ENCODE results near the gene GTF2IRD2.
"Not testable (repeated sequence)": the region's sequence is repeated elsewhere in the genome, so short reads cannot be mapped to it uniquely, and the experiment has no call there.

DNA sequence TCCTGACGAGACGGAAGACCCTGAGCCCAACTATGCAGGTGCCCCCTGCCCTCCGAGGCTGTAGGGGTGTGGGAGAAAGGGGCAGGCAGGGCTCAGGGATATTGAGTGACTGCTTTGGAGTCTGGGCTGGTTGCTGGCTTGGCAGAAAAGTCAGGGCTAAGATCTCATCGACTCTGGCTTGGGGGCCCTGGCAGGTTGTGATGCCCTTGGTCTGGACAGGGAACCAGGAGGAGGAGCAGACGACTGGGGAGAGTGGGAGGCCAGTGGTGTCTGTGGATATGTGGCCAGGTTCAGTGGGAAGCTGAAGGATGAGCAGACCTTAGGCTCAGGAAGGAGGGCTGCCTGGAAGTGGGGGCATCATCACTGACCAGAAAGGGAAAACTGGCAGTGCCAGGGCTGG lies 67.8 kb downstream of the GTF2IRD2 start:
- TF ChIP-seq, protein P1, sequence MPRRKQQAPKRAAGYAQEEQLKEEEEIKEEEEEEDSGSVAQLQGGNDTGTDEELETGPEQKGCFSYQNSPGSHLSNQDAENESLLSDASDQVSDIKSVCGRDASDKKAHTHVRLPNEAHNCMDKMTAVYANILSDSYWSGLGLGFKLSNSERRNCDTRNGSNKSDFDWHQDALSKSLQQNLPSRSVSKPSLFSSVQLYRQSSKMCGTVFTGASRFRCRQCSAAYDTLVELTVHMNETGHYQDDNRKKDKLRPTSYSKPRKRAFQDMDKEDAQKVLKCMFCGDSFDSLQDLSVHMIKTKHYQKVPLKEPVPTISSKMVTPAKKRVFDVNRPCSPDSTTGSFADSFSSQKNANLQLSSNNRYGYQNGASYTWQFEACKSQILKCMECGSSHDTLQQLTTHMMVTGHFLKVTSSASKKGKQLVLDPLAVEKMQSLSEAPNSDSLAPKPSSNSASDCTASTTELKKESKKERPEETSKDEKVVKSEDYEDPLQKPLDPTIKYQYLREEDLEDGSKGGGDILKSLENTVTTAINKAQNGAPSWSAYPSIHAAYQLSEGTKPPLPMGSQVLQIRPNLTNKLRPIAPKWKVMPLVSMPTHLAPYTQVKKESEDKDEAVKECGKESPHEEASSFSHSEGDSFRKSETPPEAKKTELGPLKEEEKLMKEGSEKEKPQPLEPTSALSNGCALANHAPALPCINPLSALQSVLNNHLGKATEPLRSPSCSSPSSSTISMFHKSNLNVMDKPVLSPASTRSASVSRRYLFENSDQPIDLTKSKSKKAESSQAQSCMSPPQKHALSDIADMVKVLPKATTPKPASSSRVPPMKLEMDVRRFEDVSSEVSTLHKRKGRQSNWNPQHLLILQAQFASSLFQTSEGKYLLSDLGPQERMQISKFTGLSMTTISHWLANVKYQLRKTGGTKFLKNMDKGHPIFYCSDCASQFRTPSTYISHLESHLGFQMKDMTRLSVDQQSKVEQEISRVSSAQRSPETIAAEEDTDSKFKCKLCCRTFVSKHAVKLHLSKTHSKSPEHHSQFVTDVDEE (CRISPR knock-in tag; IDR thresholded peaks at IDR 0.05) = not testable (repeated sequence)
- TF ChIP-seq, protein P2, sequence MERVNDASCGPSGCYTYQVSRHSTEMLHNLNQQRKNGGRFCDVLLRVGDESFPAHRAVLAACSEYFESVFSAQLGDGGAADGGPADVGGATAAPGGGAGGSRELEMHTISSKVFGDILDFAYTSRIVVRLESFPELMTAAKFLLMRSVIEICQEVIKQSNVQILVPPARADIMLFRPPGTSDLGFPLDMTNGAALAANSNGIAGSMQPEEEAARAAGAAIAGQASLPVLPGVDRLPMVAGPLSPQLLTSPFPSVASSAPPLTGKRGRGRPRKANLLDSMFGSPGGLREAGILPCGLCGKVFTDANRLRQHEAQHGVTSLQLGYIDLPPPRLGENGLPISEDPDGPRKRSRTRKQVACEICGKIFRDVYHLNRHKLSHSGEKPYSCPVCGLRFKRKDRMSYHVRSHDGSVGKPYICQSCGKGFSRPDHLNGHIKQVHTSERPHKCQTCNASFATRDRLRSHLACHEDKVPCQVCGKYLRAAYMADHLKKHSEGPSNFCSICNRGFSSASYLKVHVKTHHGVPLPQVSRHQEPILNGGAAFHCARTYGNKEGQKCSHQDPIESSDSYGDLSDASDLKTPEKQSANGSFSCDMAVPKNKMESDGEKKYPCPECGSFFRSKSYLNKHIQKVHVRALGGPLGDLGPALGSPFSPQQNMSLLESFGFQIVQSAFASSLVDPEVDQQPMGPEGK (CRISPR knock-in tag; IDR thresholded peaks at IDR 0.05; ENCODE audit: borderline replicate concordance) = not testable (repeated sequence)
- TF ChIP-seq SNAI2 (CRISPR knock-in tag; IDR thresholded peaks at IDR 0.05); ZNF565 (CRISPR knock-in tag; conservative IDR thresholded peaks at IDR 0.05; ENCODE audit: low read depth); TCF4 (CRISPR knock-in tag; IDR thresholded peaks at IDR 0.05; ENCODE audit: borderline replicate concordance); ZFP30 (CRISPR knock-in tag; IDR thresholded peaks at IDR 0.05); GLIS3 (CRISPR knock-in tag; IDR thresholded peaks at IDR 0.05); BACH2 (CRISPR knock-in tag; IDR thresholded peaks at IDR 0.05; ENCODE audit: borderline replicate concordance); ARNTL (CRISPR knock-in tag; IDR thresholded peaks at IDR 0.05; ENCODE audit: borderline replicate concordance, low read depth); ZNF70 (CRISPR knock-in tag; IDR thresholded peaks at IDR 0.05): not testable (repeated sequence)
- TF ChIP-seq, protein P3, sequence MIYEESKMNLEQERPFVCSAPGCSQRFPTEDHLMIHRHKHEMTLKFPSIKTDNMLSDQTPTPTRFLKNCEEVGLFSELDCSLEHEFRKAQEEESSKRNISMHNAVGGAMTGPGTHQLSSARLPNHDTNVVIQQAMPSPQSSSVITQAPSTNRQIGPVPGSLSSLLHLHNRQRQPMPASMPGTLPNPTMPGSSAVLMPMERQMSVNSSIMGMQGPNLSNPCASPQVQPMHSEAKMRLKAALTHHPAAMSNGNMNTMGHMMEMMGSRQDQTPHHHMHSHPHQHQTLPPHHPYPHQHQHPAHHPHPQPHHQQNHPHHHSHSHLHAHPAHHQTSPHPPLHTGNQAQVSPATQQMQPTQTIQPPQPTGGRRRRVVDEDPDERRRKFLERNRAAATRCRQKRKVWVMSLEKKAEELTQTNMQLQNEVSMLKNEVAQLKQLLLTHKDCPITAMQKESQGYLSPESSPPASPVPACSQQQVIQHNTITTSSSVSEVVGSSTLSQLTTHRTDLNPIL (CRISPR knock-in tag; IDR thresholded peaks at IDR 0.05; ENCODE audit: low read depth) = not testable (repeated sequence)
- TF ChIP-seq, protein P4, sequence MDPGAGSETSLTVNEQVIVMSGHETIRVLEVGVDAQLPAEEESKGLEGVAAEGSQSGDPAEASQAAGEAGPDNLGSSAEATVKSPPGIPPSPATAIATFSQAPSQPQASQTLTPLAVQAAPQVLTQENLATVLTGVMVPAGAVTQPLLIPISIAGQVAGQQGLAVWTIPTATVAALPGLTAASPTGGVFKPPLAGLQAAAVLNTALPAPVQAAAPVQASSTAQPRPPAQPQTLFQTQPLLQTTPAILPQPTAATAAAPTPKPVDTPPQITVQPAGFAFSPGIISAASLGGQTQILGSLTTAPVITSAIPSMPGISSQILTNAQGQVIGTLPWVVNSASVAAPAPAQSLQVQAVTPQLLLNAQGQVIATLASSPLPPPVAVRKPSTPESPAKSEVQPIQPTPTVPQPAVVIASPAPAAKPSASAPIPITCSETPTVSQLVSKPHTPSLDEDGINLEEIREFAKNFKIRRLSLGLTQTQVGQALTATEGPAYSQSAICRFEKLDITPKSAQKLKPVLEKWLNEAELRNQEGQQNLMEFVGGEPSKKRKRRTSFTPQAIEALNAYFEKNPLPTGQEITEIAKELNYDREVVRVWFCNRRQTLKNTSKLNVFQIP (CRISPR knock-in tag; IDR thresholded peaks at IDR 0.05; ENCODE audit: borderline replicate concordance, low read depth) = not testable (repeated sequence)
- TF ChIP-seq, protein P5, sequence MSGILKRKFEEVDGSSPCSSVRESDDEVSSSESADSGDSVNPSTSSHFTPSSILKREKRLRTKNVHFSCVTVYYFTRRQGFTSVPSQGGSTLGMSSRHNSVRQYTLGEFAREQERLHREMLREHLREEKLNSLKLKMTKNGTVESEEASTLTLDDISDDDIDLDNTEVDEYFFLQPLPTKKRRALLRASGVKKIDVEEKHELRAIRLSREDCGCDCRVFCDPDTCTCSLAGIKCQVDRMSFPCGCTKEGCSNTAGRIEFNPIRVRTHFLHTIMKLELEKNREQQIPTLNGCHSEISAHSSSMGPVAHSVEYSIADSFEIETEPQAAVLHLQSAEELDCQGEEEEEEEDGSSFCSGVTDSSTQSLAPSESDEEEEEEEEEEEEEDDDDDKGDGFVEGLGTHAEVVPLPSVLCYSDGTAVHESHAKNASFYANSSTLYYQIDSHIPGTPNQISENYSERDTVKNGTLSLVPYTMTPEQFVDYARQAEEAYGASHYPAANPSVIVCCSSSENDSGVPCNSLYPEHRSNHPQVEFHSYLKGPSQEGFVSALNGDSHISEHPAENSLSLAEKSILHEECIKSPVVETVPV (CRISPR knock-in tag; IDR thresholded peaks at IDR 0.05) = not testable (repeated sequence)

Measured in SK-N-SH treated with all-trans-retinoic acid at 6 μM for 48 hours (cell line).